Ascending aorta (tissue), 2 donors: ENCODE data around the gene CFAP251. TPM values are rescaled to one million over a fixed set of nuclear protein-coding genes. Genes with fewer than 3 reads are reported as not detected.

Source experiments
- DNase-seq, 2 donors: peaks; one replicate each; pipeline ENCODE4 v3.0.0-alpha.2; 2019; ENCODE audit warnings: low spot score in 2 of 2
- H3K27ac ChIP-seq, 2 donors: fragments of 200-600 bp; sonication (generic); one replicate each; pipeline ENCODE4 v1.5.1; 2016 to 2017; ENCODE audit warnings: mild to moderate bottlenecking in 1 of 2
- H3K27me3 ChIP-seq: fragments of 200-600 bp; sonication (generic); one replicate; pipeline ENCODE4 v1.5.1; 2017
- H3K36me3 ChIP-seq, 2 donors: fragments of 200-600 bp; sonication (generic); one replicate each; pipeline ENCODE4 v1.5.1; 2016
- H3K4me1 ChIP-seq, 2 donors: fragments of 200-600 bp; sonication (generic); one replicate each; pipeline ENCODE4 v1.5.1; 2016 to 2017; ENCODE audit warnings: mild to moderate bottlenecking in 1 of 2
- H3K4me3 ChIP-seq, 2 donors: fragments of 200-600 bp; sonication (generic); one replicate each; pipeline ENCODE4 v1.5.1; 2016 to 2017; ENCODE audit warnings: mild to moderate bottlenecking in 1 of 2
- H3K9me3 ChIP-seq, 2 donors: fragments of 200-600 bp; sonication (generic); one replicate each; pipeline ENCODE4 v1.5.1; 2016
- CTCF ChIP-seq, 3 experiments: fragments of 200-600 bp in 2 of 3; fragments of 450-650 bp in 1 of 3; sonication (generic) in 2 of 3; IDR thresholded peaks; one replicate each; pipeline ENCODE4 v1.5.1; 2016 to 2019; ENCODE audit warnings: antibody characterized with exemption in 3 of 3, mild to moderate bottlenecking in 1 of 3, moderate library complexity in 1 of 3
- intact Hi-C: fragments of 100-400 bp; cut with DNase I; formaldehyde crosslinking; loops from one replicate; pipeline ENCODE4 v1.15.1; 2023
- total RNA-seq: library from RNA; depleted of rRNA; stranded (reverse); fragments of >200 nt; gene quantifications from one replicate; pipeline ENCODE4 v1.1.0, GENCODE V29; 2016

CFAP251 gene
- total RNA-seq, 1 donor from 2014 or later = 0.75 TPM

- DNase-seq = no peak
- Histone ChIP-seq H3K27ac (no peak overlapping the region), H3K4me1 (no peaks in the 10 kb centered on the region), H3K4me3 (no peak overlapping the region), H3K36me3 (no peaks in the 10 kb centered on the region), H3K9me3 (no peaks in the 10 kb centered on the region), H3K27me3 (no peaks in the 10 kb centered on the region)
- no peak for TF ChIP-seq CTCF (IDR thresholded peaks at IDR 0.05)
- intact Hi-C loops = no loop called here
Observed at GRCh38 chr12:121990692-121991603, 72.6 kb downstream of the CFAP251 start.

GRCh38 chr12:121992059-121992879, 73.9 kb downstream of the CFAP251 start:
- no peaks in the 10 kb centered on the region for H3K27me3 ChIP-seq
- no peak overlapping the region for H3K27ac ChIP-seq
- TF ChIP-seq CTCF (IDR thresholded peaks at IDR 0.05) = no peak
- no peaks in the 10 kb centered on the region for H3K36me3 ChIP-seq
- H3K4me3 ChIP-seq = no peak overlapping the region
- intact Hi-C loops = no loop called here
- H3K4me1 ChIP-seq = peaks cover 0 to 6% of the 10 kb centered on the region in 2 donors
- no peak for DNase-seq
- H3K9me3 ChIP-seq = no peaks in the 10 kb centered on the region

GRCh38 chr12:121996050-121996944, 77.9 kb downstream of the CFAP251 start:
- DNase-seq = no peak
- TF ChIP-seq CTCF (IDR thresholded peaks at IDR 0.05) = no peak
- Histone ChIP-seq H3K36me3 (no peaks in the 10 kb centered on the region), H3K4me1 (peaks cover 0 to 6% of the 10 kb centered on the region in 2 donors), H3K4me3 (no peak overlapping the region), H3K27ac (no peak overlapping the region), H3K27me3 (no peaks in the 10 kb centered on the region), H3K9me3 (no peaks in the 10 kb centered on the region)
- intact Hi-C loops = no loop called here

GRCh38 chr12:121996945-121997612, 78.7 kb downstream of the CFAP251 start:
- H3K4me1 ChIP-seq = peaks cover 0 to 6% of the 10 kb centered on the region in 2 donors
- DNase-seq = no peak
- intact Hi-C loops = no loop called here

More at GRCh38 chr12:121996945-121997612, 78.7 kb downstream of the CFAP251 start:
- H3K36me3 ChIP-seq = no peaks in the 10 kb centered on the region
- H3K4me3 ChIP-seq = no peak overlapping the region
- no peaks in the 10 kb centered on the region for H3K9me3 ChIP-seq
- no peak for TF ChIP-seq CTCF (IDR thresholded peaks at IDR 0.05)
- H3K27ac ChIP-seq = no peak overlapping the region
- no peaks in the 10 kb centered on the region for H3K27me3 ChIP-seq
